Measurements from ENCODE around the gene CNOT11. TPM values are rescaled to one million over a fixed set of nuclear protein-coding genes. Genes with fewer than 3 reads are reported as not detected.

The CNOT11 gene
- total and polyA plus RNA-seq, 2 of the 13 experiments (the other 11 are each of a cell fraction or from before 2014, with no cell fraction given): 114 to 209 TPM

- TF ChIP-seq MAZ (IDR thresholded peaks at IDR 0.05; ENCODE audit: borderline replicate concordance, low read depth, low read length) (no peak), MAZ (CRISPR knock-in tag; IDR thresholded peaks at IDR 0.05; ENCODE audit: low read depth) (peak; percentile 37; the same call in 1 of the 2 replicates), ZBTB7B (CRISPR knock-in tag; IDR thresholded peaks at IDR 0.05) (no peak), ZNF614 (CRISPR knock-in tag; IDR thresholded peaks at IDR 0.05; ENCODE audit: borderline replicate concordance) (peak; percentile 84), HDAC2 (CRISPR knock-in tag; IDR thresholded peaks at IDR 0.05) (peak; percentile 68), MEIS2 (CRISPR knock-in tag; IDR thresholded peaks at IDR 0.05) (0 out of 2 replicates have a peak, but pooled peaks have one; percentile 31), ZNF619 (CRISPR knock-in tag; IDR thresholded peaks at IDR 0.05) (no peak), ZBTB3 (CRISPR knock-in tag; IDR thresholded peaks at IDR 0.05; ENCODE audit: borderline replicate concordance, low read depth) (0 out of 2 replicates have a peak, but pooled peaks have one; percentile 26), ZNF687 (CRISPR knock-in tag; IDR thresholded peaks at IDR 0.05) (no peak), HMGXB4 (CRISPR knock-in tag; IDR thresholded peaks at IDR 0.05; ENCODE audit: borderline replicate concordance in 1 of 2, low read depth in 1 of 2) (0 out of 4 replicates have a peak, but pooled peaks of 1 of the 2 experiments have one; percentile 41), ARID4A (CRISPR knock-in tag; IDR thresholded peaks at IDR 0.05; ENCODE audit: borderline replicate concordance) (no peak; the same call in 1 of the 2 replicates), CBX1 (IDR thresholded peaks at IDR 0.05; ENCODE audit: low read depth) (no peak), PPARG (CRISPR knock-in tag; conservative IDR thresholded peaks at IDR 0.05) (peak; percentile 88), SMC3 (IDR thresholded peaks at IDR 0.05; ENCODE audit: low read length) (0 out of 2 replicates have a peak, but pooled peaks have one; percentile 17), ZNF572 (CRISPR knock-in tag; IDR thresholded peaks at IDR 0.05) (no peak), ZNF839 (CRISPR knock-in tag; IDR thresholded peaks at IDR 0.05; ENCODE audit: borderline replicate concordance) (no peak), NCOA2 (CRISPR knock-in tag; IDR thresholded peaks at IDR 0.05) (peak; percentile 25; the same call in 1 of the 2 replicates), ZNF549 (CRISPR knock-in tag; IDR thresholded peaks at IDR 0.05) (no peak), MEIS1 (CRISPR knock-in tag; IDR thresholded peaks at IDR 0.05; ENCODE audit: borderline replicate concordance) (peak; percentile 27; the same call in 1 of the 2 replicates), PHF5A (CRISPR knock-in tag; IDR thresholded peaks at IDR 0.05; ENCODE audit: low read depth, unreplicated experiment) (peak; percentile 32), KDM6A (CRISPR knock-in tag; IDR thresholded peaks at IDR 0.05; ENCODE audit: low read depth) (peak; percentile 62)
Observed at GRCh38 chr2:101263377-101263800, 10.7 kb downstream of the CNOT11 start (continued).

Data from HepG2 (cell line).